ENCODE results near the gene PI4K2A. TPM values are rescaled to one million over a fixed set of nuclear protein-coding genes. Genes with fewer than 3 reads are reported as not detected.

The PI4K2A gene
- total and polyA plus RNA-seq, 2 of the 4 experiments (the other 2 are of a cell fraction): 15.8 to 27.3 TPM

- Histone ChIP-seq H3K79me1 (ENCODE audit: low read depth in 1 of 2, low read length in 2 of 2) (peaks cover 40 to 67% of the 10 kb centered on the region in 2 experiments), H3K9ac (ENCODE audit: low read depth, low read length) (no peak overlapping the region), H2BK20ac (ENCODE audit: low read depth, low read length) (peak overlapping the region; percentile 54), H3K4me1 (ENCODE audit: control insufficient read depth, insufficient read depth, low read length) (peaks cover 19% of the 10 kb centered on the region), H2AK5ac (ENCODE audit: low read depth, low read length) (peak overlapping the region; percentile 49; the same call in 1 of the 2 replicates), H4K8ac (ENCODE audit: low read depth in 2 of 2, low read length in 2 of 2) (peak overlapping the region in 1 of 2 experiments; percentile 52; a peak in 1 of 4 replicates), H3K9me1 (ENCODE audit: insufficient read depth, low read length) (peaks cover 22% of the 10 kb centered on the region), H3K23ac (ENCODE audit: low read depth, low read length) (peak overlapping the region; percentile 89; the same call in 1 of the 2 replicates), H2BK15ac (ENCODE audit: low read depth, low read length) (0 out of 3 replicates have a peak overlapping the region, but pooled peaks have one; percentile 2), H3K4ac (ENCODE audit: low read depth, low read length) (peak overlapping the region; percentile 65), H3K27ac (ENCODE audit: insufficient read depth, low read length) (no peak overlapping the region; the same call in 1 of the 2 replicates), H4K5ac (ENCODE audit: low read depth, low read length) (no peak overlapping the region), H2AFZ (replicated peaks; ENCODE audit: low read length, poor library complexity) (no peak overlapping the region), H3K27me3 (ENCODE audit: control insufficient read depth, insufficient read depth, low read length) (no peaks in the 10 kb centered on the region), H2AK9ac (replicated peaks; ENCODE audit: low read depth, low read length, poor library complexity) (peak overlapping the region; percentile 23), H3K18ac (ENCODE audit: low read depth, low read length) (no peak overlapping the region), H3K36me3 (ENCODE audit: control insufficient read depth, insufficient read depth, low read length) (peaks cover 26% of the 10 kb centered on the region), H2BK120ac (ENCODE audit: low read depth, low read length) (peak overlapping the region; percentile 57; the same call in 1 of the 2 replicates), H4K20me1 (ENCODE audit: insufficient read depth, low read length) (peaks cover 11% of the 10 kb centered on the region; the same call in 1 of the 2 replicates), H3K56ac (ENCODE audit: extremely low read depth, insufficient read depth, low read length) (no peak overlapping the region), H3K9me3 (ENCODE audit: control insufficient read depth, insufficient read depth, low read length) (no peaks in the 10 kb centered on the region), H2BK5ac (ENCODE audit: low read depth, low read length, poor library complexity, severe bottlenecking) (peak overlapping the region; percentile 46), H3K14ac (replicated peaks; ENCODE audit: low read depth, low read length) (peak overlapping the region; percentile 78; the same call in 1 of the 2 replicates), H3K4me3 (ENCODE audit: insufficient read depth, low read depth, low read length) (no peak overlapping the region), H4K91ac (ENCODE audit: insufficient read depth, low read depth, low read length) (0 out of 2 replicates have a peak overlapping the region, but pooled peaks have one; percentile 38), H3K4me2 (ENCODE audit: low read depth, low read length) (no peak overlapping the region)
- intact Hi-C loops (cut with micrococcal nuclease): no loop called here
- 100% methylated on average over 1 of the region's 3 CpGs; no CpG with 5 or more reads in 1 of the 2 experiments for WGBS, 2 experiments (ENCODE audit: extremely low coverage in 2 of 2, insufficient read length in 1 of 2)
- DNase-seq: no peak
- dilution Hi-C loops (cut with HindIII; ENCODE audit: low sequenced_read_pairs, unreplicated experiment): no loop called here
- TF ChIP-seq USF2 (IDR thresholded peaks at IDR 0.05; ENCODE audit: low read depth, low read length) (no peak), RCOR1 (IDR thresholded peaks at IDR 0.05; ENCODE audit: insufficient replicate concordance, low read length) (no peak), RFX5 (IDR thresholded peaks at IDR 0.05; ENCODE audit: low read depth, low read length) (no peak), MAFK (IDR thresholded peaks at IDR 0.05; ENCODE audit: low read depth, low read length) (no peak), RAD21 (IDR thresholded peaks at IDR 0.05; ENCODE audit: low read length) (no peak), MXI1 (IDR thresholded peaks at IDR 0.05; ENCODE audit: borderline replicate concordance, low read depth, low read length) (no peak), MAZ (IDR thresholded peaks at IDR 0.05; ENCODE audit: borderline replicate concordance, low read depth, low read length) (no peak), CHD1 (IDR thresholded peaks at IDR 0.05; ENCODE audit: low read depth, low read length) (no peak), SMC3 (IDR thresholded peaks at IDR 0.05; ENCODE audit: low read depth, low read length) (no peak), CEBPB (IDR thresholded peaks at IDR 0.05; ENCODE audit: low read depth, low read length) (no peak), POLR2A (IDR thresholded peaks at IDR 0.05; ENCODE audit: low read depth, low read length) (no peak), FOS (IDR thresholded peaks at IDR 0.05; ENCODE audit: low read depth, low read length) (no peak), NFE2L2 (IDR thresholded peaks at IDR 0.05; ENCODE audit: low read depth, low read length) (no peak), ELK1 (IDR thresholded peaks at IDR 0.05; ENCODE audit: borderline replicate concordance, low read depth, low read length) (no peak), BHLHE40 (IDR thresholded peaks at IDR 0.05; ENCODE audit: low read depth, low read length) (no peak), CTCF (conservative IDR thresholded peaks at IDR 0.05; ENCODE audit: low read depth, low read length) (no peak)
- in situ Hi-C loops (cut with MboI; ENCODE audit: low sequenced_read_pairs): no loop called here
- ChIA-PET CTCF (no interaction called here), POLR2A (ENCODE audit: unreplicated experiment) (no interaction called here)
- ATAC-seq (ENCODE audit: low read depth): no peak
- BruUV-seq (replicated peaks): no TSS peak
Measured at GRCh38 chr10:97650726-97651125, 10.3 kb downstream of the PI4K2A start.
